Measurements from ENCODE around the gene LRRC4C. TPM values are rescaled to one million over a fixed set of nuclear protein-coding genes. Genes with fewer than 3 reads are reported as not detected.

Gene LRRC4C
- total and polyA plus RNA-seq, 4 donors: 0.10 to 0.93 (median 0.30) TPM

DNA sequence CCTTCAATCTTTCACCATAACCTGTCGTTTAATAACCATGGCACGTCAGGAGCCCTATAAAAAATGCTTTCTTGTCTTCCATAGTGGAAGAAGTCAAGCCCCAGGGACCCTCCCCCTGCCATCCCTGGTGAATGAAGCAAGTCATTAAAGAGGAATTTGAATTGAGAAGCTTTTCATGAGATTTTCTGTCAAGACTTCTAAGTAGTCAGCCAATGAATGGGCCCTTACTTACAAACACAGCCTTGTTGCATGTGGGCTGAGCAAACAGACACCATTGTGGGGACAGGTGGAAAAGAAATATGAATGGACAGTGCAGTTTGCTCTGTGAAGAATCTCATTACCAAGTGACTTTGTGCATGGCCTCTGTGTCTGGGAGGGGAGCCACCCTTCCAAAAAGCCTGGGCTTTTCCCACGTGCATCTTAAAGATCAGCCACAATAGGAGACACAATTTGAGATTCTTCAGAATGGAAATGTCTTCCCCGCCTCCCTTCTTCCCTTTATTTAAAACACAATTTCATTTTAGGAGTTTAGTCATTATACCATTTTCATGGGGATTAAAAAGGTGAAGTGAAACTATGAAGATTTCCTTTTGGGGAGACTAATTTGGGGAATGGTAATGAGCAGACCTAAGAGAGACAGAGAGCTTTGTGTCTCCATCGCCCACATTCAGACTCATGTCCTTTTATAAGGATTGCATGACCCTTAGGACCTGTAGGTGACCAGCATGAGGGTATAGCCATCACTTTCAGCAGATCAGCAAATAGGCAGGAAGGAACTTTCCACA, 152.0 kb downstream of the LRRC4C start:
- Histone ChIP-seq H3K9ac (ENCODE audit: low read depth in 1 of 2, low read length in 2 of 2) (no peak overlapping the region), H3K4me3 (ENCODE audit: low read depth in 1 of 3, low read length in 3 of 3) (no peak overlapping the region), H3K9me3 (ENCODE audit: control insufficient read depth in 4 of 4, low read length in 3 of 4) (no peaks in the 10 kb centered on the region), H3K27ac (ENCODE audit: low read depth in 1 of 2, low read length in 2 of 2) (no peak overlapping the region), H3K4me1 (ENCODE audit: control insufficient read depth in 4 of 4, insufficient read depth in 4 of 4, low read length in 3 of 4) (no peaks in the 10 kb centered on the region), H3K36me3 (ENCODE audit: control insufficient read depth in 4 of 4, insufficient read depth in 3 of 4, low read depth in 1 of 4, low read length in 3 of 4) (no peaks in the 10 kb centered on the region), H3K27me3 (ENCODE audit: control insufficient read depth in 4 of 4, insufficient read depth in 4 of 4, low read length in 3 of 4) (no peaks in the 10 kb centered on the region)
- 80% methylated on average over 5 of the region's 5 CpGs for WGBS
- DNase-seq (ENCODE audit: low spot score): no peak
- TF ChIP-seq HNF4A (conservative IDR thresholded peaks at IDR 0.05) (no peak), EGR1 (IDR thresholded peaks at IDR 0.05; ENCODE audit: low read depth in 2 of 2) (no peak), MAX (IDR thresholded peaks at IDR 0.05) (no peak), FOXA2 (IDR thresholded peaks at IDR 0.05) (no peak), RXRA (IDR thresholded peaks at IDR 0.05) (no peak)
- TF ChIP-seq, protein P1, sequence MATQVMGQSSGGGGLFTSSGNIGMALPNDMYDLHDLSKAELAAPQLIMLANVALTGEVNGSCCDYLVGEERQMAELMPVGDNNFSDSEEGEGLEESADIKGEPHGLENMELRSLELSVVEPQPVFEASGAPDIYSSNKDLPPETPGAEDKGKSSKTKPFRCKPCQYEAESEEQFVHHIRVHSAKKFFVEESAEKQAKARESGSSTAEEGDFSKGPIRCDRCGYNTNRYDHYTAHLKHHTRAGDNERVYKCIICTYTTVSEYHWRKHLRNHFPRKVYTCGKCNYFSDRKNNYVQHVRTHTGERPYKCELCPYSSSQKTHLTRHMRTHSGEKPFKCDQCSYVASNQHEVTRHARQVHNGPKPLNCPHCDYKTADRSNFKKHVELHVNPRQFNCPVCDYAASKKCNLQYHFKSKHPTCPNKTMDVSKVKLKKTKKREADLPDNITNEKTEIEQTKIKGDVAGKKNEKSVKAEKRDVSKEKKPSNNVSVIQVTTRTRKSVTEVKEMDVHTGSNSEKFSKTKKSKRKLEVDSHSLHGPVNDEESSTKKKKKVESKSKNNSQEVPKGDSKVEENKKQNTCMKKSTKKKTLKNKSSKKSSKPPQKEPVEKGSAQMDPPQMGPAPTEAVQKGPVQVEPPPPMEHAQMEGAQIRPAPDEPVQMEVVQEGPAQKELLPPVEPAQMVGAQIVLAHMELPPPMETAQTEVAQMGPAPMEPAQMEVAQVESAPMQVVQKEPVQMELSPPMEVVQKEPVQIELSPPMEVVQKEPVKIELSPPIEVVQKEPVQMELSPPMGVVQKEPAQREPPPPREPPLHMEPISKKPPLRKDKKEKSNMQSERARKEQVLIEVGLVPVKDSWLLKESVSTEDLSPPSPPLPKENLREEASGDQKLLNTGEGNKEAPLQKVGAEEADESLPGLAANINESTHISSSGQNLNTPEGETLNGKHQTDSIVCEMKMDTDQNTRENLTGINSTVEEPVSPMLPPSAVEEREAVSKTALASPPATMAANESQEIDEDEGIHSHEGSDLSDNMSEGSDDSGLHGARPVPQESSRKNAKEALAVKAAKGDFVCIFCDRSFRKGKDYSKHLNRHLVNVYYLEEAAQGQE (IDR thresholded peaks at IDR 0.05): no peak
- TF ChIP-seq, protein P2, sequence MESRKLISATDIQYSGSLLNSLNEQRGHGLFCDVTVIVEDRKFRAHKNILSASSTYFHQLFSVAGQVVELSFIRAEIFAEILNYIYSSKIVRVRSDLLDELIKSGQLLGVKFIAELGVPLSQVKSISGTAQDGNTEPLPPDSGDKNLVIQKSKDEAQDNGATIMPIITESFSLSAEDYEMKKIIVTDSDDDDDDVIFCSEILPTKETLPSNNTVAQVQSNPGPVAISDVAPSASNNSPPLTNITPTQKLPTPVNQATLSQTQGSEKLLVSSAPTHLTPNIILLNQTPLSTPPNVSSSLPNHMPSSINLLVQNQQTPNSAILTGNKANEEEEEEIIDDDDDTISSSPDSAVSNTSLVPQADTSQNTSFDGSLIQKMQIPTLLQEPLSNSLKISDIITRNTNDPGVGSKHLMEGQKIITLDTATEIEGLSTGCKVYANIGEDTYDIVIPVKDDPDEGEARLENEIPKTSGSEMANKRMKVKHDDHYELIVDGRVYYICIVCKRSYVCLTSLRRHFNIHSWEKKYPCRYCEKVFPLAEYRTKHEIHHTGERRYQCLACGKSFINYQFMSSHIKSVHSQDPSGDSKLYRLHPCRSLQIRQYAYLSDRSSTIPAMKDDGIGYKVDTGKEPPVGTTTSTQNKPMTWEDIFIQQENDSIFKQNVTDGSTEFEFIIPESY (IDR thresholded peaks at IDR 0.05): no peak

- 85% methylated on average over 3 of the region's 3 CpGs for WGBS
- Histone ChIP-seq H3K27me3 (ENCODE audit: control insufficient read depth in 4 of 4, insufficient read depth in 4 of 4, low read length in 3 of 4) (no peaks in the 10 kb centered on the region), H3K4me1 (ENCODE audit: control insufficient read depth in 4 of 4, insufficient read depth in 4 of 4, low read length in 3 of 4) (no peaks in the 10 kb centered on the region), H3K27ac (ENCODE audit: low read depth in 1 of 2, low read length in 2 of 2) (no peak overlapping the region), H3K4me3 (ENCODE audit: low read depth in 1 of 3, low read length in 3 of 3) (no peak overlapping the region), H3K36me3 (ENCODE audit: control insufficient read depth in 4 of 4, insufficient read depth in 3 of 4, low read depth in 1 of 4, low read length in 3 of 4) (no peaks in the 10 kb centered on the region), H3K9ac (ENCODE audit: low read depth in 1 of 2, low read length in 2 of 2) (no peak overlapping the region), H3K9me3 (ENCODE audit: control insufficient read depth in 4 of 4, low read length in 3 of 4) (no peaks in the 10 kb centered on the region)
- no peak for DNase-seq (ENCODE audit: low spot score)
- TF ChIP-seq NR2F2 (IDR thresholded peaks at IDR 0.05): no peak
- TF ChIP-seq FOXA1 (IDR thresholded peaks at IDR 0.05): no peak
- TF ChIP-seq ATF3 (IDR thresholded peaks at IDR 0.05): no peak
- TF ChIP-seq JUND (IDR thresholded peaks at IDR 0.05): no peak
- no peak for TF ChIP-seq GABPA (IDR thresholded peaks at IDR 0.05 in 1 of 2, conservative IDR thresholded peaks at IDR 0.05 in 1 of 2)
- TF ChIP-seq, protein P1 (IDR thresholded peaks at IDR 0.05): no peak
- TF ChIP-seq SP1 (IDR thresholded peaks at IDR 0.05): no peak
- no peak for TF ChIP-seq EGR1 (IDR thresholded peaks at IDR 0.05; ENCODE audit: low read depth in 2 of 2)
- no peak for TF ChIP-seq YY1 (IDR thresholded peaks at IDR 0.05)
- TF ChIP-seq RXRA (IDR thresholded peaks at IDR 0.05): no peak
- no peak for TF ChIP-seq MAX (IDR thresholded peaks at IDR 0.05)
- TF ChIP-seq, protein P2 (IDR thresholded peaks at IDR 0.05): no peak
- TF ChIP-seq HNF4A (conservative IDR thresholded peaks at IDR 0.05): no peak
Measured at GRCh38 chr11:41306431-41306830, 153.0 kb downstream of the LRRC4C start.

Data from liver (tissue), 9 donors.